ENCODE data around the gene KANSL1.

The KANSL1 gene

DNA sequence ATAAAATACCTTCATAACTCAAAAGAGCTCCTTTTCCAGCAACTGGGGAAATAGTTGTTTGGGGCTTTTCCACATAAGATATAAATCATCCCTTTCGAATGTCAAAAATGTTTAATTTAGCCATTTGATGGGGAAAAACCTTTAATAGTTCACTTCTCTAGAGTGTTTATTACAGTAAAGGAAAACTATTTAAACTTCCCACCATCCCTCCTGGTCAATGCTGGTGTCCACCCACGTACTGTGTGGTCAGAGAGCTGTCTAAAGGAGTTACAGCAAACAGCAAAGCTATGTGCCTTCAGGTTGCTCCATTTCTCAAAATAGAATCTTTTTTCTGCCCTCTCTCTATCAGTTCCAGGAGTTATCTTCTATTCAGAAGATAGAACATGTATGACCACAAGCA is 33.5 kb downstream of the KANSL1 start:
- Histone ChIP-seq H3K4me1 (ENCODE audit: control insufficient read depth, insufficient read depth, low read length) (peaks cover 58% of the 10 kb centered on the region), H3K36me3 (ENCODE audit: control insufficient read depth, insufficient read depth, low read length) (no peaks in the 10 kb centered on the region), H3K9ac (ENCODE audit: low read length) (no peak overlapping the region), H3K4me3 (ENCODE audit: low read length) (no peak overlapping the region), H3K27me3 (ENCODE audit: control insufficient read depth, insufficient read depth, low read length) (no peaks in the 10 kb centered on the region), H3K9me3 (ENCODE audit: control insufficient read depth, low read length) (no peaks in the 10 kb centered on the region)

DNA sequence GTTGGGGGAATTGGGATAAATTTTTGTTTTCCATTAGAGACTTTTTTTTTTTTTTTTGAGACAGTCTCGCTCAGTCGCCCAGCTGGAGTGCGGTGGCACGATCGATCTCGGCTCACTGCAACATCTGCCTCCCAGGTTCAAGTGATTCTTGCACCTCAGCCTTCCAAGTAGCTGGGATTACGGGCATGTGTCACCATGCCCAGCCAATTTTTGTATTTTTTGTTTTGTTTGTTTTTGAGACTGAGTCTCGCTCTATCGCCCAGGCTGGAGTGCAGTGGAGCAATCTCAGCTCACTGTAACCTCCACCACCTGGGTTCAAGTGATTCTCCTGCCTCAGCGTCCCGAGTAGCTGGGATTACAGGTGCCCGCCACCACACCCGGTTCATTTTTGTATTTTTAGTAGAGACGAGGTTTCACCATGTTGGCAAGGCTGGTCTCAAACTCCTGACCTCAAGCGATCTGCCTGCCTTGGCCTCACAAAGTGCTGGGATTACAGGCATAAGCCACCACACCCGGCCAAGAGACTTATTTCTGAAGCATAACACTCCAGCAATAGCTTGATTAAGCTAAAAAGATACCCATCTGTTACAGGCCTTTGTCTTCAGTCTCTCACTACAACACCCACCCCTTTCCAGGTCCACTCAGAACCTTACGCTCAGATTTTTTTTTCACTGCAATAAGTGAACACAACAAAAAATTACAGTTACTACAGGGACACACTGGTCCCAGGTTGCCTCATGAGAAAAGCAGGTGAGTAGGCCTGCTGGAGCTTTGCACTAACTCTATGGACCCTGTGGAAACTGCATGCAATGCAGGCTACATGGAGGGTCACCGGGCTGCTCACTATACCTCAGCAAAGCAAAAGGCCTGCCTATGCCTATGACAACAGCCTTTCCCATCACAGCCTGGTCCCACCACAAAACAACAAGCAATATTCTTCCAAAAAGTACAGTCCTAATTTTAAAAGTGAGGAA is 34.6 kb downstream of the KANSL1 start:
- Histone ChIP-seq H3K36me3 (ENCODE audit: control insufficient read depth, insufficient read depth, low read length) (no peaks in the 10 kb centered on the region), H3K27me3 (ENCODE audit: control insufficient read depth, insufficient read depth, low read length) (no peaks in the 10 kb centered on the region), H3K9ac (ENCODE audit: low read length) (no peak overlapping the region), H3K4me1 (ENCODE audit: control insufficient read depth, insufficient read depth, low read length) (peaks cover 60% of the 10 kb centered on the region), H3K4me3 (ENCODE audit: low read length) (no peak overlapping the region), H3K9me3 (ENCODE audit: control insufficient read depth, low read length) (no peaks in the 10 kb centered on the region)

- H3K9ac ChIP-seq (ENCODE audit: low read length) = no peak overlapping the region
- no peaks in the 10 kb centered on the region for H3K9me3 ChIP-seq (ENCODE audit: control insufficient read depth, low read length)
- H3K27me3 ChIP-seq (ENCODE audit: control insufficient read depth, insufficient read depth, low read length) = no peaks in the 10 kb centered on the region
- H3K4me3 ChIP-seq (ENCODE audit: low read length) = no peak overlapping the region
- H3K4me1 ChIP-seq (ENCODE audit: control insufficient read depth, insufficient read depth, low read length) = peaks cover 60% of the 10 kb centered on the region
- H3K36me3 ChIP-seq (ENCODE audit: control insufficient read depth, insufficient read depth, low read length) = no peaks in the 10 kb centered on the region
Measured at GRCh38 chr17:46157443-46158062, 35.7 kb downstream of the KANSL1 start.

- Histone ChIP-seq H3K9ac (ENCODE audit: low read length) (no peak overlapping the region), H3K36me3 (ENCODE audit: control insufficient read depth, insufficient read depth, low read length) (no peaks in the 10 kb centered on the region), H3K9me3 (ENCODE audit: control insufficient read depth, low read length) (no peaks in the 10 kb centered on the region), H3K4me1 (ENCODE audit: control insufficient read depth, insufficient read depth, low read length) (peaks cover 66% of the 10 kb centered on the region), H3K27me3 (ENCODE audit: control insufficient read depth, insufficient read depth, low read length) (no peaks in the 10 kb centered on the region), H3K4me3 (ENCODE audit: low read length) (no peak overlapping the region)
Measured at GRCh38 chr17:46154151-46154816, 38.9 kb downstream of the KANSL1 start.

- Histone ChIP-seq H3K4me1 (ENCODE audit: control insufficient read depth, insufficient read depth, low read length) (peaks cover 55% of the 10 kb centered on the region), H3K9ac (ENCODE audit: low read length) (no peak overlapping the region), H3K4me3 (ENCODE audit: low read length) (no peak overlapping the region)
Measured at GRCh38 chr17:46152423-46152822, 40.8 kb downstream of the KANSL1 start.

DNA sequence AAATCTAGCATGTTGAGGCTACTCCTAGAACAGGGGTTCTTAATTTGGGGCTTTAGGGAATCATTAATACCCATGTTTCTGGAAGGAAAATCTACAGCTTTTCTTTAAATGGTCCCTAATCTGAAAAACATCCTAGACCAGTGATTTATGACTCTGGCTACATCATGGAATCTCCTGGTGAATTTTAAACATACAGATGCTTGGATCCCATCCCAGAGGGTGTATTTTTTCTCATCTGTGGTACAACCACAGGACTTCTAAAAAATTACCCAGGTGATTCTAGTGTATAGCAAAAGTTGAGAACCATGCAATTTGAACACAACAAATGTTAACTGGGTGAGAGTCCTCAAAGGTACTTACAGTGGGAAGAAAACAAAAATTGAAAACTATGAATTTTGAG is 41.5 kb downstream of the KANSL1 start:
- Histone ChIP-seq H3K9me3 (ENCODE audit: control insufficient read depth, low read length) (no peaks in the 10 kb centered on the region), H3K9ac (ENCODE audit: low read length) (no peak overlapping the region), H3K27me3 (ENCODE audit: control insufficient read depth, insufficient read depth, low read length) (no peaks in the 10 kb centered on the region), H3K36me3 (ENCODE audit: control insufficient read depth, insufficient read depth, low read length) (no peaks in the 10 kb centered on the region), H3K4me1 (ENCODE audit: control insufficient read depth, insufficient read depth, low read length) (peaks cover 48% of the 10 kb centered on the region), H3K4me3 (ENCODE audit: low read length) (no peak overlapping the region)

More at GRCh38 chr17:46152423-46152822, 40.8 kb downstream of the KANSL1 start:
- no peaks in the 10 kb centered on the region for H3K9me3 ChIP-seq (ENCODE audit: control insufficient read depth, low read length)
- H3K27me3 ChIP-seq (ENCODE audit: control insufficient read depth, insufficient read depth, low read length) = no peaks in the 10 kb centered on the region
- H3K36me3 ChIP-seq (ENCODE audit: control insufficient read depth, insufficient read depth, low read length) = no peaks in the 10 kb centered on the region

DNA sequence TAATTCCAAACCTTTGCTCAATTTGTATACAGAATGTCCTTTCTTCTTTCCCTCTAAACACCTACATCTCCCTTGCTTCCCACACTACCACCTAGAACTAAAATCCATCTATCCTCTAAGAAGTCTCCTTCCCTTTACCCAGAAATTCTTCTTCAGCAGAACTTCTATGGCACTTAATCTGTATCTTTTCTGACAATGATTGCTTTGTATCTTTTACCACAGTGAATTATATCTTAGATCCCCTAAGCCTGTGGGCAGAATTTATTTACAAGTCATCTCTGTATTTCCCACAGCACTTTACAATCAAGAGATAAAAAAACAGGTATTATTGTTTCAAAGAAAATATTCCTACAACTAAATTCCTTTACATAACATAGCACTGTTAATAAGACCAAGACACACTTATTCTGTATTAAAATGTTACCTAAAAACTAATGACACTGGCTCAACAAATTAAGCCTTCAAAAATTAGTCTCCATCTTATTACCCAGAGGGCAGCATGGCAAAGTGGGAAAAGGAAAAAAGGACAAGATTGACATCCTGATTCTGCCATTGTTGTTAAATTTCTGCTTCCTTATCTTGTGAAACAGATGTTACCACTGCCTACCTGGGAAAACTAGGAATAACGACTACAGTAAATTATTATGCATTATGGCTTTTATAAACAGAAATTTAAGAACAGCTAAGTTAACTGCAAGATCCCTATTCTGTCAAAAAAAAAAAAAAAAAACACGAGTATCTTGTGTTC is 42.8 kb downstream of the KANSL1 start:
- H3K36me3 ChIP-seq (ENCODE audit: control insufficient read depth, insufficient read depth, low read length) = no peaks in the 10 kb centered on the region

GRCh38 chr17:46148247-46148646 is 45.0 kb downstream of the KANSL1 start:
- no peaks in the 10 kb centered on the region for H3K27me3 ChIP-seq (ENCODE audit: control insufficient read depth, insufficient read depth, low read length)
- H3K4me3 ChIP-seq (ENCODE audit: low read length) = no peak overlapping the region
- H3K4me1 ChIP-seq (ENCODE audit: control insufficient read depth, insufficient read depth, low read length) = peaks cover 22% of the 10 kb centered on the region
- no peaks in the 10 kb centered on the region for H3K9me3 ChIP-seq (ENCODE audit: control insufficient read depth, low read length)
- H3K9ac ChIP-seq (ENCODE audit: low read length) = no peak overlapping the region
- no peaks in the 10 kb centered on the region for H3K36me3 ChIP-seq (ENCODE audit: control insufficient read depth, insufficient read depth, low read length)

More for the DNA sequence above, 42.8 kb downstream of the KANSL1 start:
- no peak overlapping the region for H3K9ac ChIP-seq (ENCODE audit: low read length)
- peaks cover 41% of the 10 kb centered on the region for H3K4me1 ChIP-seq (ENCODE audit: control insufficient read depth, insufficient read depth, low read length)
- H3K27me3 ChIP-seq (ENCODE audit: control insufficient read depth, insufficient read depth, low read length) = no peaks in the 10 kb centered on the region
- H3K4me3 ChIP-seq (ENCODE audit: low read length) = no peak overlapping the region
- no peaks in the 10 kb centered on the region for H3K9me3 ChIP-seq (ENCODE audit: control insufficient read depth, low read length)

- H3K9ac ChIP-seq (ENCODE audit: low read length) = no peak overlapping the region
- no peaks in the 10 kb centered on the region for H3K36me3 ChIP-seq (ENCODE audit: control insufficient read depth, insufficient read depth, low read length)
- peaks cover 12% of the 10 kb centered on the region for H3K4me1 ChIP-seq (ENCODE audit: control insufficient read depth, insufficient read depth, low read length)
- no peaks in the 10 kb centered on the region for H3K9me3 ChIP-seq (ENCODE audit: control insufficient read depth, low read length)
- no peaks in the 10 kb centered on the region for H3K27me3 ChIP-seq (ENCODE audit: control insufficient read depth, insufficient read depth, low read length)
- H3K4me3 ChIP-seq (ENCODE audit: low read length) = no peak overlapping the region
Measured at GRCh38 chr17:46147296-46147695, 45.9 kb downstream of the KANSL1 start.

- no peaks in the 10 kb centered on the region for H3K27me3 ChIP-seq (ENCODE audit: control insufficient read depth, insufficient read depth, low read length)
- H3K36me3 ChIP-seq (ENCODE audit: control insufficient read depth, insufficient read depth, low read length) = no peaks in the 10 kb centered on the region
- H3K4me1 ChIP-seq (ENCODE audit: control insufficient read depth, insufficient read depth, low read length) = peaks cover 10% of the 10 kb centered on the region
- H3K9ac ChIP-seq (ENCODE audit: low read length) = no peak overlapping the region
- H3K4me3 ChIP-seq (ENCODE audit: low read length) = no peak overlapping the region
- H3K9me3 ChIP-seq (ENCODE audit: control insufficient read depth, low read length) = no peaks in the 10 kb centered on the region
Measured at GRCh38 chr17:46144246-46144645, 49.0 kb downstream of the KANSL1 start.

- Histone ChIP-seq H3K4me1 (ENCODE audit: control insufficient read depth, insufficient read depth, low read length) (peaks cover 14% of the 10 kb centered on the region), H3K9me3 (ENCODE audit: control insufficient read depth, low read length) (no peaks in the 10 kb centered on the region), H3K27me3 (ENCODE audit: control insufficient read depth, insufficient read depth, low read length) (no peaks in the 10 kb centered on the region), H3K36me3 (ENCODE audit: control insufficient read depth, insufficient read depth, low read length) (no peaks in the 10 kb centered on the region), H3K9ac (ENCODE audit: low read length) (no peak overlapping the region), H3K4me3 (ENCODE audit: low read length) (no peak overlapping the region)
Measured at GRCh38 chr17:46143827-46144236, 49.4 kb downstream of the KANSL1 start.
